Lower lobe of right lung (tissue), 2 donors: Measurements from ENCODE around the gene RABGEF1. TPM values are rescaled to one million over a fixed set of nuclear protein-coding genes. Genes with fewer than 3 reads are reported as not detected.
"Not testable (repeated sequence)": the region's sequence is repeated elsewhere in the genome, so short reads cannot be mapped to it uniquely, and the experiment has no call there.

Experiments used
- ATAC-seq, 2 donors: fragments of 200-7000 bp; cut with Tn5 transposase; one replicate each; pipeline ENCODE4 v1.9.1; 2020 to 2022; ENCODE audit warnings: mild to moderate bottlenecking in 2 of 2, moderate library complexity in 2 of 2
- DNase-seq: peaks from one replicate; pipeline ENCODE4 v3.0.0-alpha.2; 2020
- H3K27ac ChIP-seq: fragments of 200-600 bp; one replicate; pipeline ENCODE4 v1.8.0; 2022
- H3K27me3 ChIP-seq: fragments of 200-600 bp; one replicate; pipeline ENCODE4 v1.8.0; 2022; ENCODE audit warnings: low read depth
- H3K36me3 ChIP-seq: fragments of 200-600 bp; one replicate; pipeline ENCODE4 v1.8.0; 2022; ENCODE audit warnings: mild to moderate bottlenecking
- H3K4me1 ChIP-seq: fragments of 200-600 bp; one replicate; pipeline ENCODE4 v1.8.0; 2022
- H3K4me3 ChIP-seq: fragments of 200-600 bp; one replicate; pipeline ENCODE4 v1.8.0; 2022; ENCODE audit warnings: mild to moderate bottlenecking
- H3K9me3 ChIP-seq: fragments of 200-600 bp; one replicate; pipeline ENCODE4 v1.8.0; 2022
- intact Hi-C: fragments of 100-400 bp; cut with DNase I; formaldehyde crosslinking; loops from one replicate; pipeline ENCODE4 v1.11.0; 2022
- total RNA-seq: library from RNA; stranded (reverse); fragmentation: NEBNext Ultra II Directional; extraction: Animal tissue kit (Norgen Biotek cat#: 25700); gene quantifications from one replicate; pipeline ENCODE4 v1.2.1, GENCODE V29; 2021
- TF ChIP-seq, protein P1 (sequence below): fragments of 200-600 bp; IDR thresholded peaks from one replicate; pipeline ENCODE4 v1.8.0; 2022; ENCODE audit warnings: antibody characterized with exemption, mild to moderate bottlenecking
- donor health status: DM: no; HTN: yes; CAD: no; lungs with severe emphysema.

Gene RABGEF1
- total RNA-seq, 1 donor from 2014 or later: 24.1 TPM

DNA sequence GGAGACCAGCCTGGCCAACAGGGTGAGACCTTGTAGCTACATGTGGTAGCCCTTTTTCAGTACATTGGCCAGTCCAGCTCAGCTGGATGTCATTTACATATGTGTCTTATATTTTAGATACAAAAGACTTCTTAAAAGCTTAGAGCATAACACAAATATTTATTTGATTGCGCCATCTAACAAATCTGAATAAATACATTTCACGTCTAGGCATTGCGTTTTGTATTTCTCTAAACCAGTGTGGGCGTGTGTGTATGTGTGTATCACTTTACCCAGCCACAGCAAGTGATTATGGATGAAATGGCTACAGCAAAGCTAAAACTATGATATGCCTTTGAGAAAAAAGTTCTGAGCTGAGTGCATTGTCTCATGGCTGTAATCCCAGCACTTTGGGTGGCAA is 14.0 kb downstream of the RABGEF1 start:
- Histone ChIP-seq H3K27me3 (no peaks in the 10 kb centered on the region), H3K4me1 (peaks cover 7% of the 10 kb centered on the region), H3K4me3 (no peak overlapping the region), H3K27ac (no peak overlapping the region), H3K9me3 (no peaks in the 10 kb centered on the region), H3K36me3 (peaks cover 4% of the 10 kb centered on the region)
- ATAC-seq: no peak
- no peak for DNase-seq
- TF ChIP-seq, protein P1, sequence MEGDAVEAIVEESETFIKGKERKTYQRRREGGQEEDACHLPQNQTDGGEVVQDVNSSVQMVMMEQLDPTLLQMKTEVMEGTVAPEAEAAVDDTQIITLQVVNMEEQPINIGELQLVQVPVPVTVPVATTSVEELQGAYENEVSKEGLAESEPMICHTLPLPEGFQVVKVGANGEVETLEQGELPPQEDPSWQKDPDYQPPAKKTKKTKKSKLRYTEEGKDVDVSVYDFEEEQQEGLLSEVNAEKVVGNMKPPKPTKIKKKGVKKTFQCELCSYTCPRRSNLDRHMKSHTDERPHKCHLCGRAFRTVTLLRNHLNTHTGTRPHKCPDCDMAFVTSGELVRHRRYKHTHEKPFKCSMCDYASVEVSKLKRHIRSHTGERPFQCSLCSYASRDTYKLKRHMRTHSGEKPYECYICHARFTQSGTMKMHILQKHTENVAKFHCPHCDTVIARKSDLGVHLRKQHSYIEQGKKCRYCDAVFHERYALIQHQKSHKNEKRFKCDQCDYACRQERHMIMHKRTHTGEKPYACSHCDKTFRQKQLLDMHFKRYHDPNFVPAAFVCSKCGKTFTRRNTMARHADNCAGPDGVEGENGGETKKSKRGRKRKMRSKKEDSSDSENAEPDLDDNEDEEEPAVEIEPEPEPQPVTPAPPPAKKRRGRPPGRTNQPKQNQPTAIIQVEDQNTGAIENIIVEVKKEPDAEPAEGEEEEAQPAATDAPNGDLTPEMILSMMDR: no peak
- intact Hi-C loops: no loop called here

DNA sequence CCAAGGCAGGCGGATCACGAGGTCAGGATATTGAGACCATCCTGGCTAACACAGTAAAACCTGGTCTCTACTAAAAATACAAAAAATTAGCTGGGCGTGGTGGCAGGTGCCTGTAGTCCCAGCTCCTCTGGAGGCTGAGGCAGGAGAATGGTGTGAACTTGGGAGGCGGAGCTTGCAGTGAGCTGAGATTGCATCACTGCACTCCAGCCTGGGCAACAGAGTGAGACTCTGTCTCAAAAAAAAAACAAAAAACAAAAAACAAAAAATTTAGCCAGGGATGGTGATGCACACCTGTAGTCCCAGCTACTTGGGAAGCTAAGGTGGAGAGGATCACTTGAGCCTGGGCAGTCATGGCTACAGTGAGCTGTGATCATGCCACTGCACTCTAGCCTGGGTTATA is 14.5 kb downstream of the RABGEF1 start:
- H3K4me3 ChIP-seq, DNase-seq, H3K9me3 ChIP-seq, H3K4me1 ChIP-seq, H3K27ac ChIP-seq, H3K36me3 ChIP-seq, intact Hi-C loops, ATAC-seq, H3K27me3 ChIP-seq: not testable (repeated sequence)

DNA sequence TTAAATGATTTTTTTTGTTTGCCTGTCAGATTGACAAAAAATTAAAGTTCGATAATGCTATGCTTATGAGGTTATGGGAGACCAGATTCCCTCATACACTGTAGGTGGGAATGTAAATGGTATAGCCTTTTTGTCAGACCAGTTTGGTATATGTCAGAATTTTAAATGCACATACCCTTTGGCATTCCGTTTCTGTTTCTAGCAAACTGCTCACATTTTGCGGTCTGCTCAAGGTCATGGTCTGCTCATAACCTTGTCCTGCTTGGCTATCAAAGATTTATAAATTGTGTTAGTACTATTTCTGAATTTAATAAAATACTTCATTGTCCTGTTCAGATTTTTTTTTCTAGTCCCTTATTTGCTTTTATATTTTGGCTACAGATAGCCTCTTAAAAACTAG is 15.7 kb downstream of the RABGEF1 start:
- ATAC-seq, H3K27ac ChIP-seq, H3K36me3 ChIP-seq, DNase-seq, intact Hi-C loops, H3K27me3 ChIP-seq, H3K4me1 ChIP-seq, H3K9me3 ChIP-seq, H3K4me3 ChIP-seq: not testable (repeated sequence)

DNA sequence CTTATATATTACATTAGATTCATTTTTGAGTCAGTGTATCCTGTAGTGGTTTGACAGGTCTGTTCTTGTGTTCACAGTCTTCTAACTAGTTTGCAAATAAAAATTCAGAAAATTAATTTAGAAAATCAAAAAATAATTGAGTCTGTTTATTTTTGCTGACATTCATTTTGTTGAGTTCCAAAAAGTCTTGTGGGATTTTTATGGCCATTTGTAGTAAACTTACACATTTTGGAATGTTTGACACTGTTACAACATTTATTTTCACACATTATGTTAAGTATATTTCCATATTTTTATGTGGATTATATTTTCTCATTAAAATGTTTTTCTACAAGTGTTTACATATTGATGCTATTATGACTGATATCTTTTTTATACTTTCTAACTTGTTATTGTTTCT is 16.4 kb downstream of the RABGEF1 start:
- Histone ChIP-seq H3K27ac (no peak overlapping the region), H3K36me3 (peaks cover 4% of the 10 kb centered on the region), H3K9me3 (no peaks in the 10 kb centered on the region), H3K27me3 (no peaks in the 10 kb centered on the region), H3K4me1 (peaks cover 7% of the 10 kb centered on the region), H3K4me3 (no peak overlapping the region)
- no peak for DNase-seq
- no peak for ATAC-seq
- intact Hi-C loops: no loop called here
- TF ChIP-seq, protein P1: no peak

DNA sequence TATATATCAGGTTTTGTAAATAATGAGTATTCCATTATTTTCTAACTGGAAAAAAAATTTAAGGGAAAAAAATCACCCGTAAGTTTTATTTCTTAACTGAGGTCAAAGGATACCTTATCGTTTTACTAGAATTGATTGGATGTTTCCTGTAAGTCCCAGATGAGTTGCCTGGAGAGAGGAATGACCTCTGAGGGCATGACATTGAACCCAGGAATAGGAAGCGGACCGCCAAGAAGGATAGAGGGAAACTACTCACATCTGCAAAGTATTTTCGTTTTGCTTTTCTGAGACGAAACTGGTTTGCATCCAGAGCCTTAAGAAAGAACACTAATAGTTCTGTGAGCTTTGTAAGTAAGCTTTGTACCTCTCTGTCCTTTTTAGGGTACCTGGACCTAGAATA is 17.4 kb downstream of the RABGEF1 start:
- no peaks in the 10 kb centered on the region for H3K27me3 ChIP-seq

DNA sequence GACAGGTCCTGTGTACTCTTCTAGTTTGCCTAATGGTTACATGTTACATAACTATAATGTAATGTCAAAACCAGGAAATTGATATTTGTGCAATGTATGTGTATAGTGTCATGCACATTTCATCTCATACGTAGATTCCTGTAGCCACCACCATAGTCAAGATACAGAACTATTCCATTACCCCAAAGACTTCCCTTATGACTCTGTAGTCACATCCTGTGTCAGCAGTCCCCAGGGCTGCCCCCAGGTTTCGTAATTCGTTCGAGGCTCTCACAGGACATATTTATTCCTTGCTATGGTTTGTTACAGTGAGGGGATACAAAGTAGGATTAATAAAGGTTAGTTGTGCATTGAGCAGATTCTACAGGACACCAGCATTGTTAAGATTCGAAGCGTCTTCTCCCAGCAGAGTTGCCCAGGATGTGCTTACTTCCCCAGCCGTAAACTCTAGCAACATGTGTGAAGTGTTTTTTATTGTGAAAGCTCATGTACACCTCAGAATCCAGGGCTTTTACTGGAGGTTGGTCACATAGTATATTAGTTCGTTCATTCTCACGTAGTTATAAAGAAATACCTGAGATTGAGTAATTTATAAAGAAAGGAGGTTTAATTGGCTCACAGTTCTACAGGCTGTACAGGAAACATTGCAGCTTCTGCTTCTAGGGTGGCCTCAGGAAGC is 18.6 kb downstream of the RABGEF1 start:
- H3K36me3 ChIP-seq: peaks cover 4% of the 10 kb centered on the region
- TF ChIP-seq, protein P1: no peak
- no peaks in the 10 kb centered on the region for H3K9me3 ChIP-seq
- ATAC-seq: peak; percentile 85 to 92
- peak overlapping the region; percentile 21 for H3K27ac ChIP-seq
- H3K27me3 ChIP-seq: no peaks in the 10 kb centered on the region
- DNase-seq: peak; percentile 67
- intact Hi-C loops: no loop called here
- no peak overlapping the region for H3K4me3 ChIP-seq
- H3K4me1 ChIP-seq: peaks cover 7% of the 10 kb centered on the region

More for the DNA sequence above, 17.4 kb downstream of the RABGEF1 start:
- DNase-seq: no peak
- H3K27ac ChIP-seq: peak overlapping the region; percentile 2
- H3K4me3 ChIP-seq: no peak overlapping the region
- peaks cover 7% of the 10 kb centered on the region for H3K4me1 ChIP-seq
- intact Hi-C loops: no loop called here
- no peaks in the 10 kb centered on the region for H3K9me3 ChIP-seq
- no peak for ATAC-seq
- TF ChIP-seq, protein P1: no peak
- peaks cover 4% of the 10 kb centered on the region for H3K36me3 ChIP-seq

DNA sequence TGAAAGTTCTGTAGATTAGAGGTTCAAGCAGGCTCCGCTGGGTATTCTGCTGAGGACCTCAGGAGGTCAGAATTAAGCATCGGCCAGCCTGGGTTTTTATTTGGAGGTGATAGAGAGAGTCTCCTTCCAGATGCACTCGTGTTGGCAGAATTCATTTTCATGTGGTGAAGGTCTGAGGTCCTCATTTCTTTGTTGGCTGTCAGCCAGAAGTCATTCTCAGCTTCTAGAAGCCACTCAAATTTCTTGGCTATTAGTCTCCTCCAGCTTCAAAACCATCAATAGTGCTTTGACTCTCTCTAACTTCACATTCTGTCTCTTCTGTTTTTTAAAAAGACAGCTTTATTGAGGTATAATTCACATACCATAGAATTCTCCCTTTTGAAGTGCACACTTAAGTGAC is 22.6 kb downstream of the RABGEF1 start:
- H3K4me3 ChIP-seq, H3K27me3 ChIP-seq, ATAC-seq, intact Hi-C loops, H3K4me1 ChIP-seq, H3K36me3 ChIP-seq, DNase-seq, H3K27ac ChIP-seq, H3K9me3 ChIP-seq: not testable (repeated sequence)

DNA sequence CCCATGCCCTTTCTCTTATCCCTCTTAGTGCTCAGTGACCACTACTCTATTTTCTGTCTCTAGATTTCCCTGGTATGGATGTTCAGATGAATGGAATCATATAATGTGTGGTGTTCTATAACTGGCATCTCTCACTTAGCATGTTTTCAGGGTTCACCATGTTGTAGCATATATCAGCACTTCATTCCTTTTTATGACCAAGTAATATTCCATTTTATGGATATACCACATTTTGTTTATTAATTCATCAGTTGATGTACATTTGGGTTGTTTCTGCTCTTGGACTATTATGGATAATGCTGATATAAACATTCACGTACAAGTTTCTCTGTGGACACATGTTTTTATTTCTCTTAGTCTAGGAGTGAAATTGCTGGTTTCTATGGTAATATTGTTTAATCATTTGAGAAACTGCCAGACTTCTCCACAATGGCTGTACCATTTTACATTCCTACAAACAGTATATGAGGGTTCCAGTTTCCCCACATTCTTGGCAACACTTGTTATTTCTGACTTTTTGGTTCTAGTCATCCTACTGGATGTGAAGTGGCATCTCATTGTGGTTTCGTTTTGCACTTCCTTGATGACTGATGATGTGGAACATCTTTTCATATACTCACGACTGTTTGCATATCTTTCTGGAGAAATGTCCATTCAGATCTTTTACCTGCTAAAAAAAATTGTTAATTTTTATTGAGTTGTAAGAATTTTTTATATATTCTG is 23.3 kb downstream of the RABGEF1 start:
- ATAC-seq, H3K4me3 ChIP-seq, intact Hi-C loops, H3K4me1 ChIP-seq, H3K27me3 ChIP-seq, DNase-seq, H3K27ac ChIP-seq, H3K9me3 ChIP-seq, H3K36me3 ChIP-seq: not testable (repeated sequence)

DNA sequence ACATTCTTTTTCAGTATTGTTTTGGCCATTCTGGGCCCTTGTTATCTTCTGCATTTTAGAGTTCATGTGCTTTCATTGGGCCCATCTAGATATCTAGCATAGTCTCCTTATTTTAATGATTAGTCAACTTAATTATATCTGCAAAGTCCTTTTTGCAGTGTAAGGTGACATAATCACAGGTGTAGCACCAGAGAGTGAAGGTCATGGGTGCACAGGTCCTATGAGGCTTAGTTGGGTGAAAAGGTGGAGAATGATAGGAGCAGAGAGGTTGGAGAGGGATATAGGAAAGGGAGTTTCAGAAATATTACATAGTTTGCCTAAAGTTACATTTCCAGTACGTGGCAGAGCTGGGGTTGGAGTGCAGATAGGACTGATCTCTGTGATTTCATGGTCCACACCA is 24.4 kb downstream of the RABGEF1 start:
- H3K9me3 ChIP-seq, H3K4me3 ChIP-seq, intact Hi-C loops, DNase-seq, H3K36me3 ChIP-seq, H3K27me3 ChIP-seq, H3K27ac ChIP-seq, ATAC-seq: not testable (repeated sequence)
- peaks cover 10% of the 10 kb centered on the region for H3K4me1 ChIP-seq
